Measurements from ENCODE around the gene ITGA5.

DNA sequence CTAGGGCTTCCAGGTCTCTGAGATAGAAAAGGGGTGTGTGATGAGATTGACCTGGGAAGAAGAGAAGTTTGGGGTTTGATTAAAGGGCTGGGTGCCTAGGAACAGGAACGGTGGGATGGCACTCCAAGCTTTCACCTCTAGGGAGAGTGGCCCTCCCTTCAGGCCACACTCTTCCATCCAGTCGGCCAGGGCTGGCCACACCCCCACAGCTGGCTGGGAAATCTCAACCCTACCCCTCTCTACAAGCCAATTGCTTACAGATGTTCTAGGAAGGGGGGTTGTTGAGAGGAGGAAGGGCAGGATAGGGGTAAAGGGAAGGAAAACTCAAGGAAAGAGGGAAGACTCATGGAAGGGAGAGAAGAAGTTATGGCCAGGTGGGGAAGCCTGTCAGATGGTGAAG, 6.6 kb upstream of the ITGA5 start:
- TF ChIP-seq, protein P1, sequence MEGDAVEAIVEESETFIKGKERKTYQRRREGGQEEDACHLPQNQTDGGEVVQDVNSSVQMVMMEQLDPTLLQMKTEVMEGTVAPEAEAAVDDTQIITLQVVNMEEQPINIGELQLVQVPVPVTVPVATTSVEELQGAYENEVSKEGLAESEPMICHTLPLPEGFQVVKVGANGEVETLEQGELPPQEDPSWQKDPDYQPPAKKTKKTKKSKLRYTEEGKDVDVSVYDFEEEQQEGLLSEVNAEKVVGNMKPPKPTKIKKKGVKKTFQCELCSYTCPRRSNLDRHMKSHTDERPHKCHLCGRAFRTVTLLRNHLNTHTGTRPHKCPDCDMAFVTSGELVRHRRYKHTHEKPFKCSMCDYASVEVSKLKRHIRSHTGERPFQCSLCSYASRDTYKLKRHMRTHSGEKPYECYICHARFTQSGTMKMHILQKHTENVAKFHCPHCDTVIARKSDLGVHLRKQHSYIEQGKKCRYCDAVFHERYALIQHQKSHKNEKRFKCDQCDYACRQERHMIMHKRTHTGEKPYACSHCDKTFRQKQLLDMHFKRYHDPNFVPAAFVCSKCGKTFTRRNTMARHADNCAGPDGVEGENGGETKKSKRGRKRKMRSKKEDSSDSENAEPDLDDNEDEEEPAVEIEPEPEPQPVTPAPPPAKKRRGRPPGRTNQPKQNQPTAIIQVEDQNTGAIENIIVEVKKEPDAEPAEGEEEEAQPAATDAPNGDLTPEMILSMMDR (IDR thresholded peaks at IDR 0.05; ENCODE audit: low read depth, low read length, poor library complexity, severe bottlenecking): no peak
- TF ChIP-seq EZH2phosphoT487 (IDR thresholded peaks at IDR 0.05; ENCODE audit: borderline replicate concordance, low read length): no peak
